ENCODE data around the gene ADAMTS3. TPM values are rescaled to one million over a fixed set of nuclear protein-coding genes. Genes with fewer than 3 reads are reported as not detected.

Gene ADAMTS3
- total RNA-seq, 1 donor from 2014 or later, result 2.4 TPM

GRCh38 chr4:72340803-72341431, 228.1 kb downstream of the ADAMTS3 start:
- no peak for DNase-seq

- DNase-seq, result no peak
These were observed 231.0 kb downstream of the ADAMTS3 start for GRCh38 chr4:72338060-72338459.

- DNase-seq, result no peak
These were observed 238.6 kb downstream of the ADAMTS3 start for GRCh38 chr4:72330381-72330780.

GRCh38 chr4:72326692-72327632, 242.1 kb downstream of the ADAMTS3 start:
- DNase-seq, result no peak

GRCh38 chr4:72325215-72325614, 243.8 kb downstream of the ADAMTS3 start:
- DNase-seq, result no peak

- no peak for DNase-seq
These were observed 245.8 kb downstream of the ADAMTS3 start for GRCh38 chr4:72323227-72323626.

GRCh38 chr4:72320223-72320948, 248.6 kb downstream of the ADAMTS3 start:
- no peak for DNase-seq

- DNase-seq, result no peak
These were observed 249.4 kb downstream of the ADAMTS3 start for GRCh38 chr4:72319601-72320021.

- DNase-seq, result no peak
These were observed 250.4 kb downstream of the ADAMTS3 start for GRCh38 chr4:72318421-72319170.

GRCh38 chr4:72314869-72315268, 254.2 kb downstream of the ADAMTS3 start:
- peak; percentile 6 for DNase-seq

GRCh38 chr4:72313121-72313520, 255.9 kb downstream of the ADAMTS3 start:
- no peak for DNase-seq

GRCh38 chr4:72312032-72312650, 256.9 kb downstream of the ADAMTS3 start:
- peak; percentile 75 for DNase-seq

GRCh38 chr4:72311291-72311690, 257.7 kb downstream of the ADAMTS3 start:
- no peak for DNase-seq

GRCh38 chr4:72305620-72306019, 263.4 kb downstream of the ADAMTS3 start:
- no peak for DNase-seq

GRCh38 chr4:72305080-72305479, 263.9 kb downstream of the ADAMTS3 start:
- no peak for DNase-seq

- DNase-seq, result peak; percentile 6
These were observed 265.9 kb downstream of the ADAMTS3 start for GRCh38 chr4:72302981-72303704.

GRCh38 chr4:72301759-72302158, 267.3 kb downstream of the ADAMTS3 start:
- DNase-seq, result no peak

- no peak for DNase-seq
These were observed 268.9 kb downstream of the ADAMTS3 start for GRCh38 chr4:72300126-72300525.

GRCh38 chr4:72295966-72296557, 273.0 kb downstream of the ADAMTS3 start:
- peak; percentile 33 for DNase-seq

GRCh38 chr4:72290737-72291136, 278.3 kb downstream of the ADAMTS3 start:
- DNase-seq, result no peak

Measured in skin of body (tissue), 2 donors.